Hepatocyte (in vitro differentiated cells): Measurements from ENCODE around the gene ZNF407.

ENCODE experiments used
- EZH2 ChIP-seq: fragments of 200-600 bp; sonication (generic); IDR thresholded peaks from 2 replicates; pipeline ENCODE4 v1.6.1; 2016; ENCODE audit warnings: antibody characterized with exemption, mild to moderate bottlenecking, borderline replicate concordance
- TF ChIP-seq, protein P1 (sequence below): fragments of 200-600 bp; sonication (generic); IDR thresholded peaks from 2 replicates; pipeline ENCODE4 v1.5.1; 2016; ENCODE audit warnings: antibody characterized with exemption, mild to moderate bottlenecking; ENCODE audit not compliant: poor library complexity

DNA sequence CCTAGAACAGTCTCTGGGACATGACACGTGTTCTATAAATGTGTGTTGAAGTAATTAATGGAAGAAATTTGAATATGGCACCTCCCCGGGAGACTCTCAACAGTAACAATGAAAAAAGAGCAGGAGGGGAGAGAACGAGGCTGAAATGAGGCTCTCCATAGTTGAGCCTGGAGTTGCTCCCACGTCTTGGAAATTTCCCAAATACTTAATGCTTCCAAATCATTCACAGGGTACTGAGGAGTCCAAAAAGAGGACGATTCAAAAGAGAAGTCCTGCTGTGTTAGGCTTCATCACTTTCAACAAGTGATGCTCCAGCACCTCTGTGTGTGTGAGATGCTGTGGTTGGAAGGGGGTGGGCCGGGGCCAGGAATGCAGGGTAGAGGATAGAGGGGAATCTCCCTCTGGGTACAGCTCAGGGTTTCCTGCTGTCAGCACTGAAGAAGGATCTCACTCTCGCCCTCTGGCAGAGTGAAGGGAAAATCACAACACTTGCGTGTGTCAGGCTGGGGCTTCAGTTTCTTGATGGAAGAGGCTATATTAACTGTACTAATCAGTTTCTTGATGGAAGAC lies 18.1 kb upstream of the ZNF407 start:
- TF ChIP-seq, protein P1, sequence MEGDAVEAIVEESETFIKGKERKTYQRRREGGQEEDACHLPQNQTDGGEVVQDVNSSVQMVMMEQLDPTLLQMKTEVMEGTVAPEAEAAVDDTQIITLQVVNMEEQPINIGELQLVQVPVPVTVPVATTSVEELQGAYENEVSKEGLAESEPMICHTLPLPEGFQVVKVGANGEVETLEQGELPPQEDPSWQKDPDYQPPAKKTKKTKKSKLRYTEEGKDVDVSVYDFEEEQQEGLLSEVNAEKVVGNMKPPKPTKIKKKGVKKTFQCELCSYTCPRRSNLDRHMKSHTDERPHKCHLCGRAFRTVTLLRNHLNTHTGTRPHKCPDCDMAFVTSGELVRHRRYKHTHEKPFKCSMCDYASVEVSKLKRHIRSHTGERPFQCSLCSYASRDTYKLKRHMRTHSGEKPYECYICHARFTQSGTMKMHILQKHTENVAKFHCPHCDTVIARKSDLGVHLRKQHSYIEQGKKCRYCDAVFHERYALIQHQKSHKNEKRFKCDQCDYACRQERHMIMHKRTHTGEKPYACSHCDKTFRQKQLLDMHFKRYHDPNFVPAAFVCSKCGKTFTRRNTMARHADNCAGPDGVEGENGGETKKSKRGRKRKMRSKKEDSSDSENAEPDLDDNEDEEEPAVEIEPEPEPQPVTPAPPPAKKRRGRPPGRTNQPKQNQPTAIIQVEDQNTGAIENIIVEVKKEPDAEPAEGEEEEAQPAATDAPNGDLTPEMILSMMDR, result no peak
- TF ChIP-seq EZH2, result no peak
